Glutamatergic neuron (in vitro differentiated cells): ENCODE measurements around the gene C2. TPM values are rescaled to one million over a fixed set of nuclear protein-coding genes. Genes with fewer than 3 reads are reported as not detected.

Source experiments
- DNase-seq: peaks from one replicate; pipeline ENCODE4 v3.0.0; 2022
- H3K27ac Mint-ChIP-seq: one replicate; pipeline ENCODE4 v1.8.0; 2020; ENCODE audit warnings: mild to moderate bottlenecking, mixed read lengths, inconsistent platforms; ENCODE audit not compliant: unreplicated experiment
- H3K27me3 Mint-ChIP-seq: one replicate; pipeline ENCODE4 v1.8.0; 2020; ENCODE audit warnings: mild to moderate bottlenecking, moderate library complexity, mixed read lengths, inconsistent platforms; ENCODE audit not compliant: unreplicated experiment
- H3K36me3 Mint-ChIP-seq: one replicate; pipeline ENCODE4 v1.8.0; 2020; ENCODE audit warnings: mild to moderate bottlenecking, mixed read lengths, inconsistent platforms; ENCODE audit not compliant: unreplicated experiment
- H3K4me1 Mint-ChIP-seq: one replicate; pipeline ENCODE4 v1.8.0; 2020; ENCODE audit warnings: mild to moderate bottlenecking, low read depth, mixed read lengths, inconsistent platforms; ENCODE audit not compliant: unreplicated experiment
- H3K4me3 Mint-ChIP-seq: one replicate; pipeline ENCODE4 v1.8.0; 2020; ENCODE audit warnings: mild to moderate bottlenecking, mixed read lengths, inconsistent platforms; ENCODE audit not compliant: unreplicated experiment
- H3K9me3 Mint-ChIP-seq: one replicate; pipeline ENCODE4 v1.8.0; 2020; ENCODE audit warnings: mild to moderate bottlenecking, moderate library complexity, mixed read lengths, inconsistent platforms; ENCODE audit not compliant: unreplicated experiment
- CTCF ChIP-seq: fragments of 200-600 bp; sonication (generic); IDR thresholded peaks from one replicate; pipeline ENCODE4 v1.5.0; 2021; ENCODE audit not compliant: partially characterized antibody, unreplicated experiment
- total RNA-seq: library from RNA; stranded (reverse); fragmentation: NEBNext Ultra II Directional; extraction: Animal tissue kit (Norgen Biotek cat#: 25700); gene quantifications from one replicate; pipeline ENCODE4 v1.2.1, GENCODE V29; 2021; ENCODE audit not compliant: unreplicated experiment

The C2 gene
- total RNA-seq, 1 donor from 2014 or later = not detected

- Mint-ChIP-seq H3K27ac (no peak overlapping the region), H3K4me3 (peak overlapping the region; percentile 27), H3K4me1 (peaks cover 2% of the 10 kb centered on the region), H3K9me3 (no peaks in the 10 kb centered on the region), H3K36me3 (peaks cover 6% of the 10 kb centered on the region), H3K27me3 (no peaks in the 10 kb centered on the region)
- no peak for TF ChIP-seq CTCF
- no peak for DNase-seq
These were observed 25.4 kb downstream of the C2 start for GRCh38 chr6:31952890-31953289.

- no peak overlapping the region for H3K27ac Mint-ChIP-seq
- H3K36me3 Mint-ChIP-seq = peaks cover 6% of the 10 kb centered on the region
- H3K9me3 Mint-ChIP-seq = peaks cover 6% of the 10 kb centered on the region
- no peak for TF ChIP-seq CTCF
- H3K27me3 Mint-ChIP-seq = peaks cover 3% of the 10 kb centered on the region
- peaks cover 5% of the 10 kb centered on the region for H3K4me1 Mint-ChIP-seq
- H3K4me3 Mint-ChIP-seq = no peak overlapping the region
- no peak for DNase-seq
These were observed 27.0 kb downstream of the C2 start for GRCh38 chr6:31954511-31954910.

GRCh38 chr6:31956796-31957195 lies 29.3 kb downstream of the C2 start:
- peaks cover 6% of the 10 kb centered on the region for H3K9me3 Mint-ChIP-seq
- peaks cover 6% of the 10 kb centered on the region for H3K36me3 Mint-ChIP-seq
- H3K27me3 Mint-ChIP-seq = peaks cover 6% of the 10 kb centered on the region
- no peak overlapping the region for H3K27ac Mint-ChIP-seq
- DNase-seq = no peak
- H3K4me1 Mint-ChIP-seq = peaks cover 9% of the 10 kb centered on the region
- H3K4me3 Mint-ChIP-seq = no peak overlapping the region
- TF ChIP-seq CTCF = no peak

GRCh38 chr6:31958412-31958740 lies 30.9 kb downstream of the C2 start:
- Mint-ChIP-seq H3K27me3 (peaks cover 6% of the 10 kb centered on the region), H3K4me3 (peak overlapping the region; percentile 99), H3K9me3 (peaks cover 9% of the 10 kb centered on the region), H3K27ac (peak overlapping the region; percentile 87), H3K4me1 (peaks cover 9% of the 10 kb centered on the region), H3K36me3 (peaks cover 2% of the 10 kb centered on the region)
- DNase-seq = no peak
- TF ChIP-seq CTCF = no peak

GRCh38 chr6:31958741-31959739 lies 31.5 kb downstream of the C2 start, which contains the start of the genes NELFE and SKIC2:
Gene NELFE (minus strand): TSS chr6:31958971. CDS start chr6:31958446, 525 bp downstream.
Gene SKIC2 (plus strand): TSS chr6:31959175. CDS start chr6:31959193, 18 bp downstream.
- no peaks in the 10 kb centered on the region for H3K36me3 Mint-ChIP-seq
- peaks cover 6% of the 10 kb centered on the region for H3K27me3 Mint-ChIP-seq
- peak within 1 kb of the TSS; percentile 99 for H3K4me3 Mint-ChIP-seq
- peaks cover 9% of the 10 kb centered on the region for H3K4me1 Mint-ChIP-seq
- H3K27ac Mint-ChIP-seq = peak within 1 kb of the TSS; percentile 93
- TF ChIP-seq CTCF = no peak
- H3K9me3 Mint-ChIP-seq = peaks cover 9% of the 10 kb centered on the region
- peak; percentile 98 for DNase-seq
